ENCODE measurements around the gene JPH4. TPM values are rescaled to one million over a fixed set of nuclear protein-coding genes. Genes with fewer than 3 reads are reported as not detected.

The JPH4 gene
- total RNA-seq, 1 donor from 2014 or later, result 4.7 TPM

DNA sequence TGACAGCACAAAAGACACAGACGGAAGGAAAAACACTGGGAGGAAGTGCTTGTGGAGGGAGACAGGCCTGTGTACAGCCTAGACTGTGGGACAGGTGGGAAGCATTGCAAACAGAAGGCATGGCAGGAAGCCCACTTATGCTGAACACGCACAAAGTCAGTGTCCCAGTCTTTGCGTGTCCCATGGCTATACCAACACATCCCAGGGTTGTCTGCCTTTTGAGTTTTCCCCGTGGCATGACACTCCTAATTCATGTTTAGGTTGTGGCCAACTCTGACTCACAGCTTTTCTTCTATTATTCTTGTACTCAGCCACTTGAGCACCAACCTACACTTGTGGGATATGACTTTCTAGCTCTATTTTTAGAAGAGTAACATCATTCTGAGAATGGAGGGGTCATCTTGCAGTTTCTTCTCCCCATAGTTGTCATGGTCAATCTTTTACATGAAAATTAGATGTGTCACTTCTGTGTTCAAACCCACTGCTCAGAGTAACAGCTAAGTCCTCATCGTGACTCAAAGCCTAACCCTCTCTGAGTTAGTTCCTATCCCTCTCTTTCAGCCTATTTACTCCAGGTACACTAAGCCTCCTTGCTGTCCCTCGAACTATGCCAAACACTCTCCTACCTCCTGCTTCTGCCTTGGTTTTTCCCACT, 27.5 kb upstream of the JPH4 start:
- no peak overlapping the region for H3K27ac ChIP-seq
- no peaks in the 10 kb centered on the region for H3K9me3 ChIP-seq
- no peak for DNase-seq (ENCODE audit: low spot score in 2 of 2)
- intact Hi-C loops (cut with DNase I), result no loop called here
- TF ChIP-seq, protein P1, sequence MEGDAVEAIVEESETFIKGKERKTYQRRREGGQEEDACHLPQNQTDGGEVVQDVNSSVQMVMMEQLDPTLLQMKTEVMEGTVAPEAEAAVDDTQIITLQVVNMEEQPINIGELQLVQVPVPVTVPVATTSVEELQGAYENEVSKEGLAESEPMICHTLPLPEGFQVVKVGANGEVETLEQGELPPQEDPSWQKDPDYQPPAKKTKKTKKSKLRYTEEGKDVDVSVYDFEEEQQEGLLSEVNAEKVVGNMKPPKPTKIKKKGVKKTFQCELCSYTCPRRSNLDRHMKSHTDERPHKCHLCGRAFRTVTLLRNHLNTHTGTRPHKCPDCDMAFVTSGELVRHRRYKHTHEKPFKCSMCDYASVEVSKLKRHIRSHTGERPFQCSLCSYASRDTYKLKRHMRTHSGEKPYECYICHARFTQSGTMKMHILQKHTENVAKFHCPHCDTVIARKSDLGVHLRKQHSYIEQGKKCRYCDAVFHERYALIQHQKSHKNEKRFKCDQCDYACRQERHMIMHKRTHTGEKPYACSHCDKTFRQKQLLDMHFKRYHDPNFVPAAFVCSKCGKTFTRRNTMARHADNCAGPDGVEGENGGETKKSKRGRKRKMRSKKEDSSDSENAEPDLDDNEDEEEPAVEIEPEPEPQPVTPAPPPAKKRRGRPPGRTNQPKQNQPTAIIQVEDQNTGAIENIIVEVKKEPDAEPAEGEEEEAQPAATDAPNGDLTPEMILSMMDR (IDR thresholded peaks at IDR 0.05), result no peak
- H3K4me3 ChIP-seq, result no peak overlapping the region
- H3K27me3 ChIP-seq, result no peaks in the 10 kb centered on the region
- H3K4me1 ChIP-seq, result no peaks in the 10 kb centered on the region
- no peaks in the 10 kb centered on the region for H3K36me3 ChIP-seq

DNA sequence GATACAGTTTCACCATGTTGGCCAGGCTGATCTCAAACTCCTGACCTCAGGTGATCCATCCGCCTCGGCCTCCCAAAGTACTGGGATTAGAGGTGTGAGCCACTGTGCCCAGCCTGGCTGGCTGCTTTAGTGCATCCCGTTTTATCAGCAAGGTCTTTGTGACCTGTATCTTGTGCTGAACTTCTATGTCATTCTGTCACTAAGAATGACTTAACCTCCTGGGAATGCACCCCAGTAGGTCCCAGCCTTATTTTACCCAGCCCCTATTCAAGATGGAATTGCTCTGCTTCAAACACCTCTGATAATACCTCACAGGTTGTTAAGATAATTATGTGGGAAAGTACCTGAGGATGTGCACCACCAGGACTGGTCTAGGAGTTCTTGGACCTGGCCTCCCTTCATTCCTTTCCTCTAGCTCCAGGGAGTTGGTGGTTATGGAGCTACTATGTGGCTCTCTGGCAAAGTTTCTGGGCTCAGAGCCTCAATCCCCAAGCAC, 26.1 kb upstream of the JPH4 start:
- TF ChIP-seq, protein P1 (IDR thresholded peaks at IDR 0.05), result no peak
- Histone ChIP-seq H3K27me3 (no peaks in the 10 kb centered on the region), H3K4me3 (no peak overlapping the region), H3K27ac (no peak overlapping the region), H3K9me3 (no peaks in the 10 kb centered on the region), H3K36me3 (no peaks in the 10 kb centered on the region), H3K4me1 (no peaks in the 10 kb centered on the region)
- intact Hi-C loops (cut with DNase I), result no loop called here
- DNase-seq (ENCODE audit: low spot score in 2 of 2), result no peak

DNA sequence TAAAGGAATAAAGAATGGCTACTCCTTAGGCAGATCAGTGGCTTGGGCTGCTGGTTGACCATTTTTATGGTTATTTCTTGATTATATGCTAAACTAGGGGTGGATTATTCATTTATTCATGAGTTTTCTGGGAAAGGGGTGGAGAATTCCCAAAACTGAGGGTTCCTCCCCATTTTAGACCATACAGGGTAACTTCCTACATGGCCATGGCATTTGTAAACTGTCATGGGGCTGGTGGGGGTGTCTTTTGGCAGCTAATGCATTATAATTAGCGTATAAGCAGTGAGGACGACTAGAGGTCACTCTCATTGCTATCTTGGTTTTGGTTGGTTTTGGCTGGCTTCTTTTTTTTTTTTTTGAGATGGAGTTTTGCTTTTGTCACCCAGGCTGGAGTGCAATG, 25.6 kb upstream of the JPH4 start:
- H3K36me3 ChIP-seq, result no peaks in the 10 kb centered on the region
- no peaks in the 10 kb centered on the region for H3K27me3 ChIP-seq
- no peaks in the 10 kb centered on the region for H3K9me3 ChIP-seq
- no peak overlapping the region for H3K4me3 ChIP-seq
- intact Hi-C loops (cut with DNase I), result no loop called here
- H3K27ac ChIP-seq, result no peak overlapping the region
- no peaks in the 10 kb centered on the region for H3K4me1 ChIP-seq
- DNase-seq (ENCODE audit: low spot score in 2 of 2), result no peak
- TF ChIP-seq, protein P1 (IDR thresholded peaks at IDR 0.05), result no peak

DNA sequence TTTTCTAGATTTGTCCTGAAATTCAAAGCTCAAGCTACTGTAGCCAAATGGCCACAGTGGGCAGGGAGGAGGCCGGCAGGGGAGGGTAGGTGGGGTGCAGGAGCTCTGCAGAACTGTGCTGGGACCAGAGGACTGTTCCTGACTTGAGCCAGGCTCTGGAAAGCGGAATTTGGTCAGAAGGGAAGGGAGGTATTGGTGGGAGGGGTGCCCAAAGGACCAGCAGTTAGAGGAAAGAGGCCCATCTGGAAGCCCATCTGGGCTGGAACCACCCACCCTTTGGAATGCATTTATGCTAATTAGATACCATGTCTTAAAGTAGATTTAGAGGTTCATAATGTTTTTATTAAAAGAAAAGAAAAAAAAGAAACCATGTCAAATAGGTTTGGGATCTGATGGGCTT, 24.5 kb upstream of the JPH4 start:
- Histone ChIP-seq H3K27me3 (no peaks in the 10 kb centered on the region), H3K36me3 (no peaks in the 10 kb centered on the region), H3K27ac (no peak overlapping the region), H3K4me1 (no peaks in the 10 kb centered on the region), H3K4me3 (no peak overlapping the region), H3K9me3 (no peaks in the 10 kb centered on the region)
- DNase-seq (ENCODE audit: low spot score in 2 of 2), result no peak
- intact Hi-C loops (cut with DNase I), result no loop called here
- TF ChIP-seq, protein P1 (IDR thresholded peaks at IDR 0.05), result no peak

DNA sequence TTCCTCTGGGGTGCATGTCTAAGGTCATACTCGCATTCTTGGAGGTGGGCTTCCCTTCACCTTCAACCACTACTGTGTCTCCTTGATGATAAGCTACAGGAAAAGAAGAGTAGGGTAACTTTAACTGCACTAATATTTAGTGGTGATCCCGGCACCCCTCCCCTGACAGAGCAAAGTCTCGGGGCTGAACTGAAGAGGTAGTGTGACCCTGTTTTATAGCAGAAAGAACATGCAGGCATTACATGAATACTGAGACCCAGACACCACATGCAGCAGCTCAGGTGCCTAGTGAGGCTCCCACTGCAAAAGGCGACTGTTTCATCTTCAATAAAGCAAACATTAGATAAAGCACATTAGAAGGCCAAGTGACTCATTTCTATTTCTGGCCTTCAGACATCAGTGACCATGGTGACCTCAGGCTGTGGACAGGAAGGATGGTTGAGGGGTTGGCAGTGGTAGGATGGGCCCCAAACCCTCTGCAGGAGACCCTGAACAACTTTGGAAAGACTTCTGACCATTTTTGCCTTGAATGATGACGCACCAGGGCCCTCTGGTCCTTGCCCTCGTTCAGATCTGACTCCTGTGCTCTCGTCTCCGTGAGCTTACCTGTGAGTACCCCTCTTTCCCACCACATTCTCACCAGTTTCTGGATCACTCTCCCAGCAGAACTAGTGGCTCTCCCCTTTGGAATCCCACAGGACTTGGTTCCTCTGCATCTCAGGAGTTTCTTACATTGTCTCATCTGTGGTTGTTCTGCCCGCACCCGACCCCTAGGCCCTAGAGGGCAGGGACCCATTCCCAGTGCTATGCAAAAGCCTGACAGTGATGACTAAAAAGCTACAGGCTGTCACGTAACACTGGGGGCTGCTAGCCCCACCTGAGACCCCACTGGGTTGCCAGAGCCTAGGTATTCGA, 23.8 kb upstream of the JPH4 start:
- H3K27me3 ChIP-seq, result no peaks in the 10 kb centered on the region
- no peak overlapping the region for H3K4me3 ChIP-seq
- TF ChIP-seq, protein P1 (IDR thresholded peaks at IDR 0.05), result no peak
- H3K9me3 ChIP-seq, result no peaks in the 10 kb centered on the region
- no peak for DNase-seq (ENCODE audit: low spot score in 2 of 2)
- intact Hi-C loops (cut with DNase I), result no loop called here
- H3K27ac ChIP-seq, result no peak overlapping the region
- no peaks in the 10 kb centered on the region for H3K4me1 ChIP-seq
- no peaks in the 10 kb centered on the region for H3K36me3 ChIP-seq
